T47D (cell line): ENCODE data around the gene CTNNBL1.
"Not testable (repeated sequence)": the region's sequence is repeated elsewhere in the genome, so short reads cannot be mapped to it uniquely, and the experiment has no call there.

Experiments used
- DNase-seq, 2 experiments: peaks; one replicate each; pipeline versions ENCODE4 v3.0.0 to v3.0.0-alpha.2; 2011 to 2012; ENCODE audit warnings: low read depth in 1 of 2, low spot score in 1 of 2
- JUND ChIP-seq: IDR thresholded peaks from 2 replicates; pipeline ENCODE4 v1.6.1; 2012; ENCODE audit warnings: low read depth
- in situ Hi-C: cut with HindIII; loops from 2 replicates; pipeline ENCODE4 v1.10.0; 2016; ENCODE audit warnings: low sequenced_read_pairs, low pct_unique_long_range_greater_than_20kb

CTNNBL1 gene

GRCh38 chr20:37693635-37694626, at the start of gene CTNNBL1:
Gene CTNNBL1 (plus strand): TSS chr20:37694030. CDS start chr20:37694123, 93 bp downstream.
- in situ Hi-C loops: no loop called here
- peak; percentile 88 to 99 for DNase-seq
- TF ChIP-seq JUND: no peak

- in situ Hi-C loops: no loop called here
- DNase-seq: no peak
- no peak for TF ChIP-seq JUND
Measured at GRCh38 chr20:37644605-37645004, 49.2 kb upstream of the CTNNBL1 start.

GRCh38 chr20:37647946-37648345, 45.9 kb upstream of the CTNNBL1 start:
- no peak for TF ChIP-seq JUND
- in situ Hi-C loops: no loop called here
- no peak for DNase-seq

GRCh38 chr20:37649017-37649416, 44.8 kb upstream of the CTNNBL1 start:
- in situ Hi-C loops: no loop called here
- no peak for TF ChIP-seq JUND
- DNase-seq: no peak

GRCh38 chr20:37649676-37650370, 44.0 kb upstream of the CTNNBL1 start:
- in situ Hi-C loops: no loop called here
- no peak for TF ChIP-seq JUND

GRCh38 chr20:37650661-37651060, 43.2 kb upstream of the CTNNBL1 start:
- TF ChIP-seq JUND: no peak
- in situ Hi-C loops: no loop called here
- no peak for DNase-seq

More at GRCh38 chr20:37649676-37650370, 44.0 kb upstream of the CTNNBL1 start:
- DNase-seq: no peak

GRCh38 chr20:37651932-37652331, 41.9 kb upstream of the CTNNBL1 start:
- in situ Hi-C loops: no loop called here
- DNase-seq: peak in 1 of 2 experiments; percentile 45
- TF ChIP-seq JUND: no peak

- no peak for DNase-seq
- no peak for TF ChIP-seq JUND
- in situ Hi-C loops: no loop called here
Measured at GRCh38 chr20:37656945-37657344, 36.9 kb upstream of the CTNNBL1 start.

GRCh38 chr20:37657924-37658804, 35.7 kb upstream of the CTNNBL1 start:
- in situ Hi-C loops: no loop called here
- DNase-seq: no peak
- no peak for TF ChIP-seq JUND

- TF ChIP-seq JUND: no peak
- DNase-seq: no peak
- in situ Hi-C loops: no loop called here
Measured at GRCh38 chr20:37661519-37661918, 32.3 kb upstream of the CTNNBL1 start.

- TF ChIP-seq JUND: no peak
- in situ Hi-C loops: no loop called here
- no peak for DNase-seq
Measured at GRCh38 chr20:37662308-37662707, 31.5 kb upstream of the CTNNBL1 start.

GRCh38 chr20:37664595-37664994, 29.2 kb upstream of the CTNNBL1 start:
- in situ Hi-C loops, DNase-seq: not testable (repeated sequence)
